ENCODE data around the gene MACROH2A2. TPM values are rescaled to one million over a fixed set of nuclear protein-coding genes. Genes with fewer than 3 reads are reported as not detected.

MACROH2A2 gene
- total RNA-seq, 2 experiments from 2014 or later, result 5.5 to 5.8 TPM

DNA sequence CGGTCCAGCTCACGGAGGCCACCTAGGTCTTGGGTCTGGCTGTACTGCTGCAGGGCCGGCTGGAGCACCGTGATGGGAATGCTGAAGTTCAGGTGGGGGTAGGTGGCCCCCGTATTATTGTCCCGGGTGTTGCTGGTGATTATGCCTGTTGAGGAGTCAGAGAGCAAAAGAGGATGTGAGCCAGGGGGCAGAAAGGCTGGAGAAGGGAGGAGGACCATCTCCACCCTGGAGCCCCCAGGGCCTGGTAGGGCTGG lies 87.3 kb downstream of the MACROH2A2 start:
- Mint-ChIP-seq H3K36me3 (ENCODE audit: low read depth) (no peaks in the 10 kb centered on the region), H3K4me1 (peaks cover 7% of the 10 kb centered on the region), H3K4me3 (no peak overlapping the region), H3K27me3 (no peaks in the 10 kb centered on the region), H3K27ac (no peak overlapping the region), H3K9me3 (no peaks in the 10 kb centered on the region)
- POLR2A ChIA-PET, result interaction anchor here (1.2 kb wide), 1 partner anchor 31 kb away, joined by 4 read pairs; the partner anchor contains the start of gene SAR1A
- no peak for DNase-seq
- CTCF ChIA-PET, result no interaction called here

DNA sequence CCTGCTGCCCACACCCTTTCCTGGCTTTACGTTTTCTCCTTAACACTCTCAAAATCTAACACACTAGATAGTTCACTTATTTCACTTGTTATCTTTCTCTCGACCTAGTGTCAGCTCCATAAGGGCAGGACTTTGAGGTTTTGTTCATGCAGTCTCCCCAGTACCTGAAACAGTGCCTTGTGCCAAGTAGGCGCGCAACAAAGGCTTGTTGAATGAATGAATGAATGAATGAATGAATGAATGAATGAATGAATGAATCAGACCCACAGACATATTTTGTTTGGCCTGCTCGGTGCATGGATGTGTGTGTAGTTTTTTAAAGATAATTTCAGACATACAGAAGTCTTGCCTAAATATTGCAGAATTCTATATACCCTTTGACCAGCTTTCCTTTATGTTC lies 87.7 kb downstream of the MACROH2A2 start:
- ChIA-PET CTCF (interaction anchor here (1.1 kb wide), 1 partner anchor 24 kb away, joined by 3 read pairs; no protein-coding TSS in a partner anchor), POLR2A (interaction anchor here (1.2 kb wide), 1 partner anchor 30 kb away, joined by 4 read pairs; the partner anchor contains the start of gene SAR1A)
- Mint-ChIP-seq H3K9me3 (no peaks in the 10 kb centered on the region), H3K27me3 (no peaks in the 10 kb centered on the region), H3K36me3 (ENCODE audit: low read depth) (no peaks in the 10 kb centered on the region), H3K4me3 (no peak overlapping the region), H3K27ac (no peak overlapping the region), H3K4me1 (peaks cover 9% of the 10 kb centered on the region)
- DNase-seq, result no peak

- Mint-ChIP-seq H3K27me3 (no peaks in the 10 kb centered on the region), H3K36me3 (ENCODE audit: low read depth) (no peaks in the 10 kb centered on the region), H3K9me3 (no peaks in the 10 kb centered on the region), H3K4me1 (peaks cover 18% of the 10 kb centered on the region), H3K27ac (no peak overlapping the region), H3K4me3 (no peak overlapping the region)
- DNase-seq, result no peak
- CTCF ChIA-PET, result no interaction called here
- POLR2A ChIA-PET, result no interaction called here
Observed at GRCh38 chr10:70142555-70142954, 89.9 kb downstream of the MACROH2A2 start.

DNA sequence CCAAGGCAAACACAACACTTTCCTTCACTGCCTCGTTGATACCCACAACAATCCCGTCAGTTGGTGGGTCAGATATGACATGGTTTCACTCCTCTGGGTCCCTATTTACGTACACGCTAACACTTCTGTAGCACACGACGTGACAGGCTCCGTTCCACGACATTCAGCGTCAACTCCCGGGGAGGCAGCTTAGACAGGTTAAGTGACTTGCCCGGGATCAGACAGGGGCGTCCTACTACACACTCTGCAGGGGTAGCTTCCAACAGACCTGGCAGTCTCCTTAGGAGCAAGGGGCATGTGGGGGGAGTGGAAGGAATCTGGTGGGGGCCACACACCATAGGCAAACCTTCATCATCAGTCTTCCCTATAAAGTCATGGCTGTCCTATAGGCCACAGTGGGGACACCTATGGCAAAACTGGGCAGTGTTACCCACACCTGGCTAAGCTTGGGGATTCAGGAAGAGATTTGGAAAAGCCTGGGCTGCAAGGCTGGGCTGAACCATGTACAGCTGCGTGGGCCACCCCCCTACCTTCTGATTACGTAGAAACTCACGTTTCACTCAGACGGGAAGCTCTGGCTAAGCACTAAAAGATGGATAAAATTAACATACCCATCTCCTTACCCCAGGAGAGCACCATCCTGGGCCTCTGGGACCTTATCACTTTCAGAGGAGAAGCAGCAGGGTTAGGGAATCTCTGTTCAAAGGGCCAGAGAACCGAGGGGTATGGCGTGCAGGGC lies 91.9 kb downstream of the MACROH2A2 start:
- H3K36me3 Mint-ChIP-seq (ENCODE audit: low read depth), result no peaks in the 10 kb centered on the region
- DNase-seq, result no peak
- CTCF ChIA-PET, result interaction anchor here (1.4 to 4.2 kb wide), 7 partner anchors 9 to 239 kb away, joined by 3 to 77 read pairs (median 35); partner anchors contain the start of gene SAR1A
- H3K9me3 Mint-ChIP-seq, result no peaks in the 10 kb centered on the region
- peak overlapping the region; percentile 68 for H3K4me3 Mint-ChIP-seq
- peaks cover 19% of the 10 kb centered on the region for H3K4me1 Mint-ChIP-seq
- H3K27ac Mint-ChIP-seq, result no peak overlapping the region
- POLR2A ChIA-PET, result interaction anchor here (1.1 to 5.5 kb wide), 7 partner anchors 10 to 88 kb away, joined by 3 to 96 read pairs (median 23); partner anchors contain the start of genes AIFM2, PPA1 and SAR1A
- no peaks in the 10 kb centered on the region for H3K27me3 Mint-ChIP-seq

DNA sequence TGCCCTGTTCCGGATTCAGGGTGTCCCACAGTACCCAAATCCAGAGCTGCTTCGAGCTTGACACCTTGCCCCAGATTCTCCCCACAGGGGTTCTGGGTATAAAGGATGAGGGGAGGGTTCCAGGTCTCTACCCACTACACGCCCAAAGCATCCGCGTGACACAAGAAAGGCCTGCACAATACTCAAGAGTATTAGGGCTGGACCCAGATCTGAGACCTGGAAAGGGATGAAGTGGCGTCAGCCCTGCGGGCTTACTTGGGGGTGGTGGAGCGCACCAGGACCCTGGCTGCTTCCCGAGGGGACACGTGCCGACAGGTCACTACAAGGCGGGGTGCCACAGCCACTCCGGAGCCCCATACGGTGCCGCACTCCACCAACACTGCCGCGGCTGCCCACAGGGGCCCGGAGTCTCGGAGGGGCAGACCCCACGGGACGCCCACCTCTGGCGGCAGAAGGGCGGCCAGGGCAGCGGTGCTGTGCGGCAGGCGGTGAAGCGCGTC lies 92.6 kb downstream of the MACROH2A2 start:
- H3K4me1 Mint-ChIP-seq, result peaks cover 19% of the 10 kb centered on the region
- CTCF ChIA-PET, result interaction anchor here (1.3 to 4.2 kb wide), 20 partner anchors 10 to 287 kb away, joined by 3 to 77 read pairs (median 20); partner anchors contain the start of genes EIF4EBP2, PPA1 and SAR1A
- no peaks in the 10 kb centered on the region for H3K9me3 Mint-ChIP-seq
- peak; percentile 28 for DNase-seq
- peaks cover 7% of the 10 kb centered on the region for H3K36me3 Mint-ChIP-seq (ENCODE audit: low read depth)
- H3K27me3 Mint-ChIP-seq, result no peaks in the 10 kb centered on the region
- POLR2A ChIA-PET, result interaction anchor here (0.9 to 5.5 kb wide), 11 partner anchors 10 to 260 kb away, joined by 3 to 96 read pairs (median 14); partner anchors contain the start of genes AIFM2, PPA1 and SAR1A
- peak overlapping the region; percentile 49 for H3K27ac Mint-ChIP-seq
- peak overlapping the region; percentile 68 for H3K4me3 Mint-ChIP-seq

DNA sequence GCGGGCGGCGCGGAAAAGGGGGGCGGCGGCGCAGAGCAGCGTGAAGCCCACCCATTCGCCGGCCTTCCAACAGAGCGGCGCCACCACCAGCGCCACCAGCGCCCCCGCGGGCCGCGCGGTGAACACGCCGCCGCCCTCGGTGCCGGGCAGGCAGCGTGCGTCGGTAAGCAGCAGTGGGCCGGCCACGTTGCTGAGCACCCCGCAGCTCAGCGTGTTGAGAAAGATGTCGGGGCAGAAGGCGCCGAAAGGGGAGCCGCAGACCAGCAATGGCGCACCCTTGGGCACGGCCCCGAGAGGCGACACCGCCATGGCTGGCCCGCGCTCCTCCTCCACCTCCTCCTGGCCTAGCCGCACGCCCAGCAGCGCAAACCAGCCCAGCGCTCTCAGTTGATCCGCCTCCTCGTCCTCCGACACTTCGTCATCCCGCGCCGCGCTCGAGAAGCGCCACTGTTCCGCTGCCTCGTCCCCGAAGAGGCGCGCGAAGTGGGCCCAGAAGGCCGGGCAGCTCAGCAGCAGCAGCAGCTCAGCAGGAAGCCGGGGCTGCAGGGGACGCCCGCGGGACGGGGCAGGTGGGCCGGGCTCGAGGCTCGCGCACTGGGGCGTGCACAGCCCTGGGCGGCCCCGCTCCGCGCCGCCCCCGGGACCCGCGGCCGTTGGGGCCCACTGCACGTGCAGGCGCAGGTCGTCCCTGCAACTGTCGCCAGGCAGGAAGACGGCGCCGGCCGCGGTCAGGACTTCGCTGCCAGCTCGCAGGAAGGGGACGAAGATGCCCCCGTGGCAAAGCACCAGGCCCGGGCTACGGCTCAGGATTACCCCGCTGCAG lies 93.2 kb downstream of the MACROH2A2 start:
- Mint-ChIP-seq H3K4me3 (peak overlapping the region; percentile 82), H3K27ac (peak overlapping the region; percentile 84), H3K27me3 (no peaks in the 10 kb centered on the region), H3K4me1 (peaks cover 19% of the 10 kb centered on the region), H3K36me3 (ENCODE audit: low read depth) (peaks cover 10% of the 10 kb centered on the region), H3K9me3 (no peaks in the 10 kb centered on the region)
- peak; percentile 80 for DNase-seq
- ChIA-PET CTCF (interaction anchor here (0.6 to 4.2 kb wide), 55 partner anchors 8 to 1798 kb away, joined by 3 to 77 read pairs (median 5); partner anchors contain the start of genes EIF4EBP2, PPA1 and SAR1A), POLR2A (interaction anchor here (0.6 to 5.5 kb wide), 23 partner anchors 8 to 262 kb away, joined by 3 to 96 read pairs (median 5); partner anchors contain the start of genes AIFM2, EIF4EBP2, LRRC20 and PPA1)

DNA sequence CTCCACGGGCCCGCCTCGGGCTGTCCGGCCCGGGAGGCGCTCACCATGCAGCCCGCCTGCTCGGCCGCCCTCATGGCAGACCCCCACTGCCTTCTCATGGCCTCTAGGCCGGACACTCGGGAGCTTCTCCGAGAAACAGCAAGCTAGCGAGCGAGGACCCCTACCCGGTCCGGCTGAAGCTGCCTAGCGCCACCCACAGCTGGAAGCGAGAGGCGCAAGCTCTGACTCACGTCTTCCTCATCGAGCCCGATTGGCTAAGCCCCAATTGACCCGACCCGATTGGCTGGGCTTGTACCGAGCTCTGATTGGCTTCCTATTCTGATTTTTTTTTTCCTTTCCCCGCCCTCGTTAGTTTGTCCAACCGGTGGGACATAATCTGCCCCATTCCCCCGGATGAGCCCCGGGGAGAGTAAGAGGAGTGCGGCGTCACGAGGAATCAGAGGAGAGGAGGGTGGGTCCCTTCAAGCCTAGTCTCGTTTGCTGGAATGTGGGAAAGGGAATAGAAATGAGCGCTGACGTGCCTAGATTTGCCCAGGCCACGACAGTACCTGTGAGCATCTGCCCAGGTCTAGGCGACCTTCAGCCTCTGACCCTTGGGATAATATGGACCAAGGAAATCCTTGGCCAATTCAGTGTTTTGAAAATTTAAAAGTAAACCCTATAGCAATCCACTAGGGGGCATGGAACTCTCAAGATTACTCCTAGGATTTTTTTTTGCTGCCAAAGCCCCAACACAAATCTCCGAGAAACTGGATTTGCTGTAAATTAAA lies 94.0 kb downstream of the MACROH2A2 start, which contains the start of gene TYSND1:
Gene TYSND1 (minus strand): TSS at position 212 of the 770 bp plus-strand sequence. CDS start 114 bp downstream, at position 98.
- DNase-seq, result peak; percentile 94
- no peaks in the 10 kb centered on the region for H3K9me3 Mint-ChIP-seq
- no peaks in the 10 kb centered on the region for H3K27me3 Mint-ChIP-seq
- ChIA-PET POLR2A (interaction anchor here (0.6 to 5.5 kb wide), 22 partner anchors 9 to 263 kb away, joined by 3 to 96 read pairs (median 5); partner anchors contain the start of genes AIFM2, EIF4EBP2, LRRC20 and PPA1), CTCF (interaction anchor here (0.5 to 4.2 kb wide), 55 partner anchors 8 to 1799 kb away, joined by 3 to 77 read pairs (median 5); partner anchors contain the start of genes EIF4EBP2, PPA1 and SAR1A)
- peaks cover 19% of the 10 kb centered on the region for H3K4me1 Mint-ChIP-seq
- H3K27ac Mint-ChIP-seq, result peak within 1 kb of the TSS; percentile 84
- H3K4me3 Mint-ChIP-seq, result peak within 1 kb of the TSS; percentile 82
- H3K36me3 Mint-ChIP-seq (ENCODE audit: low read depth), result peaks cover 17% of the 10 kb centered on the region

- Mint-ChIP-seq H3K4me1 (peaks cover 19% of the 10 kb centered on the region), H3K4me3 (peak overlapping the region; percentile 75), H3K9me3 (no peaks in the 10 kb centered on the region), H3K36me3 (ENCODE audit: low read depth) (peaks cover 23% of the 10 kb centered on the region), H3K27ac (peak overlapping the region; percentile 69), H3K27me3 (no peaks in the 10 kb centered on the region)
- ChIA-PET POLR2A (interaction anchor here (0.8 to 5.5 kb wide), 9 partner anchors 10 to 256 kb away, joined by 3 to 96 read pairs (median 15); partner anchors contain the start of genes AIFM2, EIF4EBP2, PPA1 and SAR1A), CTCF (interaction anchor here (0.5 to 4.2 kb wide), 32 partner anchors 9 to 455 kb away, joined by 3 to 77 read pairs (median 10); partner anchors contain the start of genes EIF4EBP2, PPA1 and SAR1A)
- no peak for DNase-seq
Observed at GRCh38 chr10:70147259-70147625, 94.6 kb downstream of the MACROH2A2 start.

- peaks cover 35% of the 10 kb centered on the region for H3K36me3 Mint-ChIP-seq (ENCODE audit: low read depth)
- no peak overlapping the region for H3K4me3 Mint-ChIP-seq
- DNase-seq, result no peak
- no peaks in the 10 kb centered on the region for H3K27me3 Mint-ChIP-seq
- peaks cover 19% of the 10 kb centered on the region for H3K4me1 Mint-ChIP-seq
- no peaks in the 10 kb centered on the region for H3K9me3 Mint-ChIP-seq
- POLR2A ChIA-PET, result interaction anchor here (5.5 kb wide), 1 partner anchor 20 kb away, joined by 96 read pairs; the partner anchor contains the start of gene SAR1A
- no peak overlapping the region for H3K27ac Mint-ChIP-seq
- CTCF ChIA-PET, result interaction anchor here (1.3 kb wide), 1 partner anchor 83 kb away, joined by 5 read pairs; no protein-coding TSS in a partner anchor
Observed at GRCh38 chr10:70148516-70148915, 95.9 kb downstream of the MACROH2A2 start.

GRCh38 chr10:70155255-70155838 lies 102.7 kb downstream of the MACROH2A2 start:
- Mint-ChIP-seq H3K36me3 (ENCODE audit: low read depth) (peaks cover 82% of the 10 kb centered on the region), H3K9me3 (no peaks in the 10 kb centered on the region), H3K4me1 (no peaks in the 10 kb centered on the region), H3K27me3 (no peaks in the 10 kb centered on the region), H3K27ac (no peak overlapping the region), H3K4me3 (no peak overlapping the region)
- ChIA-PET CTCF (interaction anchor here (2.0 to 5.5 kb wide), 2 partner anchors 9 to 39 kb away, joined by 6 to 40 read pairs; partner anchors contain the start of gene TYSND1), POLR2A (interaction anchor here (1.4 kb wide), 1 partner anchor 9 kb away, joined by 4 read pairs; the partner anchor contains the start of gene TYSND1)
- no peak for DNase-seq

DNA sequence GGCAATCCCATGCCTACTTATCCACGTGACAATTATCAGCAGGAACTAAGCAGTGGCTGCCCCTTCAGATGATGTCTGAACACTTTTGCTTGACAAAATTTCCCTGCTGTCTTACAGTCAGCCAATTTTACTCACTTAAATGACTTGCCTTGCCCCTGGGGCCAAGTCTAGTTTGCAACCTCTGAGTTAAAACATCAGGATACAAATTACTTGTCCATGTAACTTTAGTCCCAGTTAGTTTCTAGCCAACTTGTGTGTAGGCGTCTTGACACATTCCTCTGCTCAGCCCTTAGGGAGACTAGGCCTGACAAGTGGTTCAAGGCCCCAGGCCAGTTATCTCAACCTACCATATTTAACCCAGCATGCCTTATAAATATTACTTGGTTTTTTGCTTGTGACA lies 105.5 kb downstream of the MACROH2A2 start:
- no peaks in the 10 kb centered on the region for H3K27me3 Mint-ChIP-seq
- ChIA-PET CTCF (interaction anchor here (5.5 kb wide), 1 partner anchor 11 kb away, joined by 40 read pairs; the partner anchor contains the start of gene TYSND1), POLR2A (interaction anchor here (0.6 to 2.0 kb wide), 2 partner anchors 12 to 63 kb away, joined by 3 to 6 read pairs; partner anchors contain the start of gene TYSND1)
- peaks cover 23% of the 10 kb centered on the region for H3K4me1 Mint-ChIP-seq
- no peak overlapping the region for H3K4me3 Mint-ChIP-seq
- H3K27ac Mint-ChIP-seq, result no peak overlapping the region
- peaks cover 79% of the 10 kb centered on the region for H3K36me3 Mint-ChIP-seq (ENCODE audit: low read depth)
- no peak for DNase-seq
- H3K9me3 Mint-ChIP-seq, result no peaks in the 10 kb centered on the region

Measured in activated CD4-positive, alpha-beta memory T cell treated with anti-CD3 and anti-CD28 coated beads, Interleukin-2, amount 10 ng/mL, durations not matched to agents 7 days and 5 days (primary cell).